DND-41 (cell line): Measurements from ENCODE around the gene GDPD4.

Experiments used
- ATAC-seq: fragments of 200-7000 bp; cut with Tn5 transposase; 3 replicates; pipeline ENCODE4 v1.9.1; 2021; ENCODE audit warnings: low read depth; ENCODE audit not compliant: insufficient read depth
- DNase-seq: peaks from one replicate; pipeline ENCODE4 v3.0.0-alpha.2; 2020
- H2AFZ ChIP-seq: 2 replicates; pipeline ENCODE4 v1.6.0; 2012; ENCODE audit warnings: low read depth, low read length
- H3K27ac ChIP-seq: 2 replicates; pipeline ENCODE4 v1.5.1; 2012; ENCODE audit warnings: low read length, inconsistent platforms
- H3K27me3 ChIP-seq: fragments of 200-600 bp; sonication (generic); 2 replicates; pipeline ENCODE4 v1.6.0; 2012; ENCODE audit warnings: low read length, mild to moderate bottlenecking, inconsistent platforms; ENCODE audit not compliant: insufficient read depth, poor library complexity
- H3K36me3 ChIP-seq: 2 replicates; pipeline ENCODE4 v1.5.1; 2012; ENCODE audit warnings: low read length, inconsistent platforms; ENCODE audit not compliant: insufficient read depth
- H3K4me1 ChIP-seq: 2 replicates; pipeline ENCODE4 v1.5.1; 2012; ENCODE audit warnings: mild to moderate bottlenecking, low read length; ENCODE audit not compliant: insufficient read depth
- H3K4me2 ChIP-seq: 2 replicates; pipeline ENCODE4 v1.6.0; 2012; ENCODE audit warnings: mild to moderate bottlenecking, moderate library complexity, low read length, inconsistent platforms; ENCODE audit not compliant: insufficient read depth
- H3K4me3 ChIP-seq, 2 experiments: fragments of 200-600 bp in 1 of 2; shearing (Covaris generic) in 1 of 2; 2 replicates each; pipeline ENCODE4 v1.5.1; 2012 to 2016; ENCODE audit warnings: inconsistent platforms in 2 of 2, low read length in 2 of 2, mild to moderate bottlenecking in 2 of 2, low read depth in 1 of 2, moderate library complexity in 1 of 2
- H3K79me2 ChIP-seq: 2 replicates; pipeline ENCODE4 v1.6.0; 2012; ENCODE audit warnings: low read length, inconsistent platforms; ENCODE audit not compliant: insufficient read depth
- H3K9ac ChIP-seq: 2 replicates; pipeline ENCODE4 v1.6.0; 2012; ENCODE audit warnings: low read depth, mild to moderate bottlenecking, inconsistent platforms, low read length, moderate library complexity
- H3K9me3 ChIP-seq: 2 replicates; pipeline ENCODE4 v1.5.1; 2012; ENCODE audit warnings: low read length, moderate library complexity, mild to moderate bottlenecking, inconsistent platforms; ENCODE audit not compliant: insufficient read depth, severe bottlenecking
- H4K20me1 ChIP-seq: 2 replicates; pipeline ENCODE4 v1.6.0; 2012; ENCODE audit warnings: low read length; ENCODE audit not compliant: insufficient read depth
- CTCF ChIP-seq: IDR thresholded peaks from 2 replicates; pipeline ENCODE4 v1.5.1; 2012; ENCODE audit warnings: borderline replicate concordance, low read length, moderate library complexity, mild to moderate bottlenecking; ENCODE audit not compliant: poor library complexity, severe bottlenecking; ENCODE audit errors: extremely low read depth
- EZH2 ChIP-seq: IDR thresholded peaks from 3 replicates; pipeline ENCODE4 v1.6.1; 2012; ENCODE audit warnings: borderline replicate concordance, low read depth, mild to moderate bottlenecking, moderate library complexity, low read length, inconsistent platforms; ENCODE audit not compliant: severe bottlenecking

The GDPD4 gene

GRCh38 chr11:77294040-77294439 lies 7.4 kb downstream of the GDPD4 start:
- Histone ChIP-seq H2AFZ (no peak overlapping the region), H3K27ac (no peak overlapping the region), H4K20me1 (no peaks in the 10 kb centered on the region), H3K4me2 (no peak overlapping the region), H3K9me3 (no peaks in the 10 kb centered on the region), H3K27me3 (no peaks in the 10 kb centered on the region), H3K4me3 (no peak overlapping the region), H3K36me3 (no peaks in the 10 kb centered on the region), H3K9ac (no peak overlapping the region), H3K79me2 (no peaks in the 10 kb centered on the region), H3K4me1 (no peaks in the 10 kb centered on the region)
- TF ChIP-seq EZH2 = no peak
- no peak for TF ChIP-seq CTCF
- no peak for DNase-seq
- no peak for ATAC-seq

DNA sequence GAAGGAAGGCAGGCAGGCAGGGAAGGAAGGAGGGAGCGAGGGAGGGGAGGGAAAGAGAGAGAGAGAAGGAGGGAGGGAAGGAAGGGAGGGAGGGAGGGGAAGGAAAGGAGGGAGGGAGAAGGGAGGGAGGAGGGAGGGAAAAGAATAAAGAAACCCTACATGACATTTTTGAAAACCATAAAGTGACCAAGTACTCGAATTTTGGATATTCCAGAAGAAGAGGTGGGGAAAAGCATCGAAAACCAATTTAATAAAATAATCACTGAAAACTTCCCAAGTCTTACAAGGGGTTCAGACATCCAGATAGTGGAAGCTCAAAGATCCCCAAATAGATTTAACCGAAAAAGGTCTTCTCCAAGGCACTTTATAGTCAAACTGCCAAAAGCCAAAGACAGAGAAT lies 11.7 kb downstream of the GDPD4 start:
- no peak for DNase-seq
- Histone ChIP-seq H3K4me2 (no peak overlapping the region), H4K20me1 (no peaks in the 10 kb centered on the region), H3K4me3 (no peak overlapping the region), H3K4me1 (no peaks in the 10 kb centered on the region), H3K27ac (no peak overlapping the region), H3K9ac (no peak overlapping the region), H3K9me3 (no peaks in the 10 kb centered on the region), H3K36me3 (no peaks in the 10 kb centered on the region), H2AFZ (no peak overlapping the region), H3K79me2 (no peaks in the 10 kb centered on the region), H3K27me3 (no peaks in the 10 kb centered on the region)
- no peak for ATAC-seq
- TF ChIP-seq EZH2 (no peak), CTCF (no peak)

DNA sequence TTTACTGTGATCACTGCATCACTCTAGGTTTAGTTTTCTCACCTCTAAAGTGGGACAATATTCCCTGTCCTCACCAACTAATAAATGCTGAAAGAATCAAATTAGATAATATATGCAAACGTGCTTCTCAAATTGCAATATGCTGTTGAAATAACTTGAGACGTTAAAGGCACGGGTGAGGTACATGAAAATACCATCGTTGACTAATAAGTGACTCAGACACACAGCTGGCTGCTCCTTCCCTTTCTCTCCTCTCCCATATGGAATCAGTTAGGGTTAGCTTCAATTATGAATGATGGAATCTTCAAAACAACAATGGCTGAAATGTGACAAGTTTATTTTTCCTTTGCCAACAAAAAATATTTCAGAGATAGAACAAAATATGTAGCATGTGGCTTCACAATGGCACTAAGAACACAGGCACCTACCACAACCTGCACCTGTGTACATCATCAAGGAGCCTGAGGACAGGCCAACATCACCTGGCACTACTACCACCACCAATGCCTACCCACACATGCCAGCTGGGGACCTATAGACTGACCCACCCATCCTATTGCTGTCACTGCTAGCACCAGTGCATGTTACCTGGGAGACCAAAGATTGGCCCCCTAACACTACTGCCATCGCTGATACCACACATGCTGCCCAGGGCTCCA lies 13.7 kb downstream of the GDPD4 start:
- H4K20me1 ChIP-seq = no peaks in the 10 kb centered on the region
- no peaks in the 10 kb centered on the region for H3K79me2 ChIP-seq
- no peaks in the 10 kb centered on the region for H3K4me1 ChIP-seq
- H3K4me3 ChIP-seq = no peak overlapping the region
- H3K27ac ChIP-seq = no peak overlapping the region
- DNase-seq (no peak), ATAC-seq (no peak)
- no peak overlapping the region for H3K9ac ChIP-seq
- no peaks in the 10 kb centered on the region for H3K36me3 ChIP-seq
- no peak overlapping the region for H3K4me2 ChIP-seq
- H3K27me3 ChIP-seq = no peaks in the 10 kb centered on the region
- no peak for TF ChIP-seq CTCF
- TF ChIP-seq EZH2 = no peak
- no peaks in the 10 kb centered on the region for H3K9me3 ChIP-seq
- no peak overlapping the region for H2AFZ ChIP-seq

- DNase-seq (no peak), ATAC-seq (no peak)
- Histone ChIP-seq H3K36me3 (no peaks in the 10 kb centered on the region), H3K4me1 (no peaks in the 10 kb centered on the region), H3K27ac (no peak overlapping the region), H3K9me3 (no peaks in the 10 kb centered on the region), H2AFZ (no peak overlapping the region), H3K9ac (no peak overlapping the region), H4K20me1 (no peaks in the 10 kb centered on the region), H3K4me2 (no peak overlapping the region), H3K4me3 (no peak overlapping the region), H3K27me3 (no peaks in the 10 kb centered on the region), H3K79me2 (no peaks in the 10 kb centered on the region)
- TF ChIP-seq CTCF (no peak), EZH2 (no peak)
These were observed 14.3 kb downstream of the GDPD4 start for GRCh38 chr11:77287136-77287535.
